Spleen (tissue), 11 donors: ENCODE measurements around the gene SCLT1. TPM values are rescaled to one million over a fixed set of nuclear protein-coding genes. Genes with fewer than 3 reads are reported as not detected.

ENCODE experiments used
- DNase-seq: peaks from one replicate; pipeline ENCODE4 v3.0.0-alpha.2; 2020
- H3K27ac ChIP-seq, 8 donors: fragments of 200-600 bp; sonication (generic) in 7 of 8; 1 replicate in 4 of 8; 2 replicates in 4 of 8; pipeline versions ENCODE4 v1.5.0 to v1.8.0; 2016 to 2021; ENCODE audit warnings: inconsistent platforms in 4 of 8, mild to moderate bottlenecking in 4 of 8, moderate library complexity in 1 of 8
- H3K27me3 ChIP-seq, 7 donors: fragments of 200-600 bp; sonication (generic) in 6 of 7; replicated peaks in 1 of 7; 1 replicate in 4 of 7; 2 replicates in 3 of 7; pipeline versions ENCODE4 v1.5.0 to v1.8.0; 2016 to 2021; ENCODE audit warnings: inconsistent platforms in 3 of 7, mild to moderate bottlenecking in 1 of 7
- H3K36me3 ChIP-seq, 6 donors: fragments of 200-600 bp; sonication (generic) in 5 of 6; 1 replicate in 4 of 6; 2 replicates in 2 of 6; pipeline versions ENCODE4 v1.5.0 to v1.8.0; 2016 to 2021; ENCODE audit warnings: inconsistent platforms in 2 of 6
- H3K4me1 ChIP-seq, 6 donors: fragments of 200-600 bp; sonication (generic) in 5 of 6; 1 replicate in 3 of 6; 2 replicates in 3 of 6; pipeline versions ENCODE4 v1.5.0 to v1.8.0; 2016 to 2021; ENCODE audit warnings: inconsistent platforms in 3 of 6
- H3K4me3 ChIP-seq, 8 donors: fragments of 200-600 bp; sonication (generic) in 7 of 8; 1 replicate in 4 of 8; 2 replicates in 4 of 8; pipeline versions ENCODE4 v1.5.0 to v1.8.0; 2016 to 2021; ENCODE audit warnings: inconsistent platforms in 4 of 8, mild to moderate bottlenecking in 4 of 8, moderate library complexity in 2 of 8
- H3K9me3 ChIP-seq, 8 donors: fragments of 200-600 bp; sonication (generic) in 7 of 8; 1 replicate in 4 of 8; 2 replicates in 4 of 8; pipeline versions ENCODE4 v1.5.0 to v1.8.0; 2016 to 2021; ENCODE audit warnings: inconsistent platforms in 4 of 8
- POLR2A ChIP-seq, 3 donors: fragments of 450-650 bp; IDR thresholded peaks; one replicate each; pipeline ENCODE4 v1.5.1; 2017; ENCODE audit warnings: antibody characterized with exemption in 3 of 3, mild to moderate bottlenecking in 1 of 3
- POLR2AphosphoS5 ChIP-seq, 3 donors: sonication (generic); formaldehyde crosslinking; IDR thresholded peaks; one replicate each; pipeline ENCODE4 v1.5.1; 2017; ENCODE audit warnings: antibody characterized with exemption in 3 of 3
- WGBS, 5 donors: extraction: QIAGEN DNeasy Blood & Tissue Kit in 3 of 5; methylation state at CpG; one replicate each; pipeline versions ENCODE4 v1.1.5 to v1.1.7; 2013 to 2018; 5-methylcytosine and 5-hydroxymethylcytosine counted together
- intact Hi-C: fragments of 100-400 bp; cut with DNase I; formaldehyde crosslinking; loops from one replicate; pipeline ENCODE4 v1.15.0; 2023; ENCODE audit warnings: low total_unique reads
- polyA plus RNA-seq, 3 donors: library from polyadenylated mRNA; stranded (reverse); fragments of 200-250 nt; gene quantifications; one replicate each; pipeline ENCODE4 v1.2.1, GENCODE V29; 2013
- total RNA-seq, 7 donors: library from RNA; depleted of rRNA in 3 of 7; stranded (reverse); fragments of >200 nt in 3 of 7; fragmentation: NEBNext Ultra II Directional in 4 of 7; extraction: Animal tissue kit (Norgen Biotek cat#: 25700) in 4 of 7; gene quantifications; one replicate each; pipeline versions ENCODE4 v1.1.0 to v1.2.1, GENCODE V29; 2016 to 2021
- TF ChIP-seq, protein P1 (sequence below), 11 experiments: fragments of 200-600 bp in 7 of 11; fragments of 450-650 bp in 4 of 11; sonication (generic) in 4 of 11; IDR thresholded peaks in 8 of 11; conservative IDR thresholded peaks in 3 of 11; 1 replicate in 7 of 11; 2 replicates in 4 of 11; pipeline versions ENCODE4 v1.4.0 to v1.8.0; 2016 to 2021; ENCODE audit warnings: antibody characterized with exemption in 11 of 11, inconsistent platforms in 4 of 11, mild to moderate bottlenecking in 1 of 11
- donor health status: healthy with polysubstance abuse.
- donor health status: DM: no; HTN: no; CAD: no; lungs with moderate emphysema.
- donor health status: DM: no; HTN: no; CAD: no.
- donor health status: Bipolar disorder and iron deficiency.
- donor health status: healthy.
- donor health status: DM: no; HTN: no; CAD: no.
- donor health status: DM: yes; HTN: yes; CAD: no.

SCLT1 gene
- total and polyA plus RNA-seq, 10 donors: 6.7 to 43.7 (median 30.3) TPM

DNA sequence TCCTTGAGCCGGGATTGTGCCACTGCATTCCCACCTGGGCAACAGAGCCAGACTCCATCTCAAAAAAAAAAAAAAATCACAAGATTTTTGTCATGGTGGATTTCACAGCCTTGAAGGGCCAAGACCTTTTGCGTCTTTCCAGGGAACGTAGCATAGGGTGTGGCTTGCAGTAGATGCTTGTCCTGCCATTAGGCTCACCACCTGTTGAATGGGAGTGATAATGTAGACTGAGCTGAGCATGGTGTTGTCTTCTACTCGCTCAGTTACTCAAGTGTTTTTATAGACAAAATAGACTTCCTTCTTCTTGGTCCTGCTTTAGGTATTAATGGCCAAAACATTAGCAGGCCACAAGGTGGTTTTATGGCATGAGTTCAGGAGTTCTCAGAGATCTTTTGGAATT, 243.1 kb downstream of the SCLT1 start:
- Histone ChIP-seq H3K27me3 (no peaks in the 10 kb centered on the region), H3K4me3 (no peak overlapping the region), H3K27ac (no peak overlapping the region), H3K4me1 (peaks cover 0 to 48% (median 6%) of the 10 kb centered on the region in 6 donors), H3K9me3 (no peaks in the 10 kb centered on the region), H3K36me3 (peaks cover 1 to 100% (median 92%) of the 10 kb centered on the region in 6 donors)
- TF ChIP-seq, protein P1, sequence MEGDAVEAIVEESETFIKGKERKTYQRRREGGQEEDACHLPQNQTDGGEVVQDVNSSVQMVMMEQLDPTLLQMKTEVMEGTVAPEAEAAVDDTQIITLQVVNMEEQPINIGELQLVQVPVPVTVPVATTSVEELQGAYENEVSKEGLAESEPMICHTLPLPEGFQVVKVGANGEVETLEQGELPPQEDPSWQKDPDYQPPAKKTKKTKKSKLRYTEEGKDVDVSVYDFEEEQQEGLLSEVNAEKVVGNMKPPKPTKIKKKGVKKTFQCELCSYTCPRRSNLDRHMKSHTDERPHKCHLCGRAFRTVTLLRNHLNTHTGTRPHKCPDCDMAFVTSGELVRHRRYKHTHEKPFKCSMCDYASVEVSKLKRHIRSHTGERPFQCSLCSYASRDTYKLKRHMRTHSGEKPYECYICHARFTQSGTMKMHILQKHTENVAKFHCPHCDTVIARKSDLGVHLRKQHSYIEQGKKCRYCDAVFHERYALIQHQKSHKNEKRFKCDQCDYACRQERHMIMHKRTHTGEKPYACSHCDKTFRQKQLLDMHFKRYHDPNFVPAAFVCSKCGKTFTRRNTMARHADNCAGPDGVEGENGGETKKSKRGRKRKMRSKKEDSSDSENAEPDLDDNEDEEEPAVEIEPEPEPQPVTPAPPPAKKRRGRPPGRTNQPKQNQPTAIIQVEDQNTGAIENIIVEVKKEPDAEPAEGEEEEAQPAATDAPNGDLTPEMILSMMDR (IDR thresholded peaks at IDR 0.05 in 8 of 11, conservative IDR thresholded peaks at IDR 0.05 in 3 of 11): no peak
- TF ChIP-seq POLR2A (IDR thresholded peaks at IDR 0.05) (no peak), POLR2AphosphoS5 (IDR thresholded peaks at IDR 0.05) (no peak)
- DNase-seq: no peak
- 93 to 100% (median 96%) methylated on average over 4 of the region's 4 CpGs for WGBS, 5 donors
- intact Hi-C loops: no loop called here

DNA sequence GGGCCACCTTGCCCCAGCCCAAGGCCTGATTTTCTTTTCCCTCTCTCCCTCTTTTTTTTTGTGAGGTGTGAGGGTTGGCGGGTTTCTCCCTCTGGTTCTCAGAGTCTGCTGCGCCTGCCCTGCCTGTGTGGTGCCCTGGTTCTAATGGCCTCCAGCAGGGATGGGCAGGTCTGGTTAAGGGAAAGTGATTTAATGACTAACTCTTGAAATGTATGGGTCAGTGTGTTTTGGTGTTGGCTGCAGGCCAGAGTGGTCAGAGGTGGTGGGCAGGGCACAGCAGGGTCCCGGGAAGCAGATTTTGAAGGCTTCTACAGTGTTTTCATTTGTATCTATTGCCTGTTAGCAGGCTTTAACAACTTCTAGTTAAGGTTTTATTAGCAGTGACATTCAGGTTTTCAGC, 244.9 kb downstream of the SCLT1 start:
- Histone ChIP-seq H3K36me3 (peaks cover 0 to 100% (median 93%) of the 10 kb centered on the region in 6 donors), H3K4me3 (no peak overlapping the region), H3K4me1 (peaks cover 0 to 37% (median 0%) of the 10 kb centered on the region in 6 donors), H3K27me3 (no peaks in the 10 kb centered on the region), H3K9me3 (no peaks in the 10 kb centered on the region), H3K27ac (peak overlapping the region in 2 of 8 donors; percentile 81 to 83)
- 97 to 100% (median 98%) methylated on average over 3 of the region's 3 CpGs for WGBS, 5 donors
- TF ChIP-seq, protein P1 (IDR thresholded peaks at IDR 0.05 in 8 of 11, conservative IDR thresholded peaks at IDR 0.05 in 3 of 11): no peak
- TF ChIP-seq POLR2A (IDR thresholded peaks at IDR 0.05) (no peak), POLR2AphosphoS5 (IDR thresholded peaks at IDR 0.05) (no peak)
- intact Hi-C loops: no loop called here
- DNase-seq: no peak

DNA sequence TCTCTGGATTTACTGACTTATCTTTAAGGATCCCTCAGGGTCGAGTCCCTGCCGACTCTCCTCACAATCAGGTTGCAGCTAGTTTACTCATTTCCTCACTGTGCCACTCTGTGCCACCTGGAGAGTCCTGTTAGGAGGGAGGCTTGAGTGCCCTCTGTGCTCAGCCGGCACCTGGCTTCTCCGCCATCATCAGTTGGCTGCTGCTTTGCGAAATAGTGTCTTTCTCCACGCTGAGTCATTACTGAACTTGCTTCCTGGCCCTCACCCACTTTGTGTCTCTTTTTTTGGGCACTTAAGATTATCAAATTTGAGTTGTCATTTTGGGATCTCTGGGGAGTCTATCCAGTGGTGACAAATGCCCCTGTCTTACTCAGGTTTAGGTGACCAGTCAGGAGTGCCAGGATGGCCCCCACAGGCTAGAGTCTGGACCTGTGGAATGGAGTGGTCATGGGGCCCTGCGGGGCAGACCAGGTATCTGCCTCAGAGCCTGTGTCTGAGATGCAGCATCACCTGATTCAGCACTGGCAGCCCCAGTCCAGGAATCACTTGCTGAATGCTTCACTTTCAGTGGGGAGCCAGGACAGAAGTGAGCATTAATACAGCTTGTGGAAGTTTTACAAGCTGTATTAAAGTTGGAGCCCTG, 246.1 kb downstream of the SCLT1 start:
- H3K36me3 ChIP-seq: peaks cover 0 to 100% (median 91%) of the 10 kb centered on the region in 6 donors
- TF ChIP-seq, protein P1 (IDR thresholded peaks at IDR 0.05 in 8 of 11, conservative IDR thresholded peaks at IDR 0.05 in 3 of 11): no peak
- TF ChIP-seq POLR2AphosphoS5 (IDR thresholded peaks at IDR 0.05) (no peak), POLR2A (IDR thresholded peaks at IDR 0.05) (no peak)
- intact Hi-C loops: no loop called here
- H3K4me3 ChIP-seq: peak overlapping the region in 1 of 8 donors; percentile 1
- H3K27ac ChIP-seq: peak overlapping the region in 7 of 8 donors; percentile 23 to 83 (median 77)
- H3K27me3 ChIP-seq: no peaks in the 10 kb centered on the region
- 50 to 75% (median 69%) methylated on average over 7 of the region's 7 CpGs for WGBS, 5 donors
- peak; percentile 81 for DNase-seq
- peaks cover 0 to 31% (median 0%) of the 10 kb centered on the region in 6 donors for H3K4me1 ChIP-seq
- H3K9me3 ChIP-seq: no peaks in the 10 kb centered on the region

DNA sequence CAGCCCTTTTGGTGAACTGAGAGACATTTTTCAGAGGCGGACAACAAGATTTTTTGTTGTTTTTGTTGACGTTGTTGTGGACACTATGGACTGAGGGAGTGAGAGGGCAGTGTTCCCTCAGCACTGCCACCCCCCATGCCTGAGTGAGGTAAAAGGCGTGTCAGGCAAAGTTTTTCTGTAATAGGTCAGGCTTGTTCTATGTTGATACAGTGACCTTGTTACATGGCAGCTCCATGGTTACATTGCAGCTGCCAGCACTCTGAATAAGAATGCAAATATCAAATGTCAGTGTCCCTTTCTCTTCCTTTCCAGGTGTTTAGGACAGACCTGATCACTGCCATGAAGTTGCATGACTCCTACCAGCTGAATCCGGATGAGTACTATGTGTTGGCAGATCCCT, 247.3 kb downstream of the SCLT1 start:
- H3K4me1 ChIP-seq: peaks cover 0 to 38% (median under 1%) of the 10 kb centered on the region in 6 donors
- peak overlapping the region in 3 of 8 donors; percentile 77 to 83 (median 81) for H3K27ac ChIP-seq

More for the DNA sequence above, 247.3 kb downstream of the SCLT1 start:
- WGBS, 5 donors: 90 to 99% (median 94%) methylated on average over 4 of the region's 4 CpGs
- no peak for DNase-seq
- intact Hi-C loops: no loop called here
- no peaks in the 10 kb centered on the region for H3K27me3 ChIP-seq
- H3K9me3 ChIP-seq: no peaks in the 10 kb centered on the region
- TF ChIP-seq, protein P1 (IDR thresholded peaks at IDR 0.05 in 8 of 11, conservative IDR thresholded peaks at IDR 0.05 in 3 of 11): no peak
- TF ChIP-seq POLR2A (IDR thresholded peaks at IDR 0.05): no peak
- TF ChIP-seq POLR2AphosphoS5 (IDR thresholded peaks at IDR 0.05): no peak
- H3K36me3 ChIP-seq: peaks cover 0 to 90% (median 82%) of the 10 kb centered on the region in 6 donors
- H3K4me3 ChIP-seq: no peak overlapping the region
